WTC11 (cell line): Measurements from ENCODE around the gene NECAB3.

Source experiments
- CTCF ChIP-seq: fragments of 200-600 bp; IDR thresholded peaks from 2 replicates; pipeline ENCODE4 v1.8.0; 2022; ENCODE audit warnings: antibody characterized with exemption
- EMX1 ChIP-seq: fragments of 250-450 bp; sonication (Bioruptor Pico); IDR thresholded peaks from 2 replicates; pipeline ENCODE4 v1.8.0; 2021; ENCODE audit warnings: mild to moderate bottlenecking
- ESRRA ChIP-seq: sonication (generic); formaldehyde crosslinking; IDR thresholded peaks from 2 replicates; pipeline ENCODE4 v1.8.1; 2022; ENCODE audit warnings: mild to moderate bottlenecking, missing genetic modification reagents, borderline replicate concordance
- FOXJ3 ChIP-seq: sonication (generic); formaldehyde crosslinking; IDR thresholded peaks from 2 replicates; pipeline ENCODE4 v1.9.0; 2021; ENCODE audit warnings: missing genetic modification reagents, mild to moderate bottlenecking, borderline replicate concordance
- HMGA2 ChIP-seq: fragments of 250-450 bp; sonication (Bioruptor Pico); IDR thresholded peaks from 2 replicates; pipeline ENCODE4 v1.4.0; 2021; ENCODE audit warnings: mild to moderate bottlenecking, moderate library complexity
- NR1H2 ChIP-seq: sonication (generic); formaldehyde crosslinking; IDR thresholded peaks from 2 replicates; pipeline ENCODE4 v1.9.0; 2021; ENCODE audit warnings: mild to moderate bottlenecking, moderate library complexity, missing genetic modification reagents
- TEAD1 ChIP-seq: sonication (generic); formaldehyde crosslinking; IDR thresholded peaks from 2 replicates; pipeline ENCODE4 v1.8.0; 2022; ENCODE audit warnings: mild to moderate bottlenecking, missing genetic modification reagents
- ZNF121 ChIP-seq: sonication (generic); formaldehyde crosslinking; IDR thresholded peaks from 2 replicates; pipeline ENCODE4 v1.8.0; 2023; ENCODE audit warnings: missing genetic modification reagents
- ZNF138 ChIP-seq: sonication (generic); formaldehyde crosslinking; conservative IDR thresholded peaks from 2 replicates; pipeline ENCODE4 v1.8.1; 2022; ENCODE audit warnings: mild to moderate bottlenecking, moderate library complexity, missing genetic modification reagents
- ZNF423 ChIP-seq: fragments of 250-450 bp; sonication (Bioruptor Pico); IDR thresholded peaks from 2 replicates; pipeline ENCODE4 v2.1.2; 2022; ENCODE audit warnings: mild to moderate bottlenecking, moderate library complexity
- TF ChIP-seq, protein P1 (sequence below): sonication (generic); formaldehyde crosslinking; IDR thresholded peaks from 2 replicates; pipeline ENCODE4 v1.8.1; 2022; ENCODE audit warnings: low read depth, missing genetic modification reagents, borderline replicate concordance

GRCh38 chr20:33668466-33669155 lies 5.6 kb downstream of the NECAB3 start:
- TF ChIP-seq CTCF (no peak), ZNF121 (no peak), FOXJ3 (CRISPR knock-in tag) (no peak), NR1H2 (no peak), TEAD1 (no peak), EMX1 (no peak), ESRRA (CRISPR knock-in tag) (no peak), ZNF138 (CRISPR knock-in tag) (no peak), HMGA2 (CRISPR knock-in tag) (no peak), ZNF423 (CRISPR knock-in tag) (no peak)
- TF ChIP-seq, protein P1, sequence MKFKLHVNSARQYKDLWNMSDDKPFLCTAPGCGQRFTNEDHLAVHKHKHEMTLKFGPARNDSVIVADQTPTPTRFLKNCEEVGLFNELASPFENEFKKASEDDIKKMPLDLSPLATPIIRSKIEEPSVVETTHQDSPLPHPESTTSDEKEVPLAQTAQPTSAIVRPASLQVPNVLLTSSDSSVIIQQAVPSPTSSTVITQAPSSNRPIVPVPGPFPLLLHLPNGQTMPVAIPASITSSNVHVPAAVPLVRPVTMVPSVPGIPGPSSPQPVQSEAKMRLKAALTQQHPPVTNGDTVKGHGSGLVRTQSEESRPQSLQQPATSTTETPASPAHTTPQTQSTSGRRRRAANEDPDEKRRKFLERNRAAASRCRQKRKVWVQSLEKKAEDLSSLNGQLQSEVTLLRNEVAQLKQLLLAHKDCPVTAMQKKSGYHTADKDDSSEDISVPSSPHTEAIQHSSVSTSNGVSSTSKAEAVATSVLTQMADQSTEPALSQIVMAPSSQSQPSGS (CRISPR knock-in tag), result no peak
